Transverse colon (tissue), 4 donors: Measurements from ENCODE around the gene PTGER3. TPM values are rescaled to one million over a fixed set of nuclear protein-coding genes. Genes with fewer than 3 reads are reported as not detected.
A peak's percentile ranks its signal among the peaks of the same experiment; 100 is the strongest.

Source experiments
- DNase-seq: peaks from one replicate; pipeline ENCODE4 v3.0.0-alpha.2; 2019
- H3K27ac ChIP-seq, 4 donors: fragments of 200-600 bp; sonication (generic); 2 replicates each; pipeline ENCODE4 v1.5.1; 2016 to 2018; ENCODE audit warnings: inconsistent platforms in 4 of 4
- H3K27me3 ChIP-seq: fragments of 200-600 bp; sonication (generic); 2 replicates; pipeline ENCODE4 v1.5.1; 2017; ENCODE audit warnings: inconsistent platforms
- H3K36me3 ChIP-seq, 4 donors: fragments of 200-600 bp; sonication (generic); 2 replicates each; pipeline ENCODE4 v1.5.1; 2017 to 2019; ENCODE audit warnings: inconsistent platforms in 4 of 4
- H3K4me1 ChIP-seq, 4 donors: fragments of 200-600 bp; sonication (generic); 2 replicates each; pipeline ENCODE4 v1.5.1; 2017 to 2020; ENCODE audit warnings: inconsistent platforms in 4 of 4
- H3K4me3 ChIP-seq, 4 donors: fragments of 200-600 bp; sonication (generic); 1 replicate in 1 of 4; 2 replicates in 3 of 4; pipeline versions ENCODE4 v1.5.1 to v1.6.1; 2017 to 2019; ENCODE audit warnings: inconsistent platforms in 4 of 4
- H3K9me3 ChIP-seq, 2 donors: fragments of 200-600 bp; sonication (generic); 2 replicates each; pipeline ENCODE4 v1.5.1; 2017 to 2019; ENCODE audit warnings: inconsistent platforms in 2 of 2
- EP300 ChIP-seq: sonication (generic); formaldehyde crosslinking; IDR thresholded peaks from one replicate; pipeline ENCODE4 v1.6.1; 2017; ENCODE audit warnings: antibody characterized with exemption, low read depth
- POLR2A ChIP-seq: fragments of 450-650 bp; IDR thresholded peaks from one replicate; pipeline ENCODE4 v1.6.1; 2016; ENCODE audit warnings: antibody characterized with exemption, mild to moderate bottlenecking, moderate library complexity
- POLR2AphosphoS5 ChIP-seq, 3 donors: sonication (generic); formaldehyde crosslinking; IDR thresholded peaks; one replicate each; pipeline ENCODE4 v1.6.1; 2016; ENCODE audit warnings: antibody characterized with exemption in 3 of 3
- WGBS, 2 donors: methylation state at CpG; one replicate each; pipeline ENCODE4 v1.1.5; 2018; ENCODE audit warnings: low coverage in 1 of 2; 5-methylcytosine and 5-hydroxymethylcytosine counted together
- in situ Hi-C, 4 donors: fragments of 200-750 bp; cut with MboI; loops; one replicate each; pipeline versions ENCODE4 v1.15.0 to v1.15.1; 2017; ENCODE audit warnings: low sequenced_read_pairs in 3 of 4, low pct_ligation_motif_present in 1 of 4, low pct_unique_long_range_greater_than_20kb in 1 of 4
- intact Hi-C: fragments of 100-400 bp; cut with DNase I; formaldehyde crosslinking; loops from one replicate; pipeline ENCODE4 v1.15.1; 2023; ENCODE audit warnings: low total_unique reads
- total RNA-seq, 4 donors: library from RNA; depleted of rRNA; stranded (reverse); fragments of >200 nt; gene quantifications; one replicate each; pipeline ENCODE4 v1.1.0, GENCODE V29; 2016
- TF ChIP-seq, protein P1 (sequence below), 5 experiments: fragments of 200-600 bp in 3 of 5; fragments of 450-650 bp in 2 of 5; sonication (generic) in 3 of 5; IDR thresholded peaks; 1 replicate in 2 of 5; 2 replicates in 3 of 5; pipeline ENCODE4 v1.5.1; 2016 to 2017; ENCODE audit warnings: antibody characterized with exemption in 5 of 5, inconsistent platforms in 3 of 5, mild to moderate bottlenecking in 2 of 5, moderate library complexity in 1 of 5

PTGER3 gene
- total RNA-seq, 4 donors from 2014 or later: 4.8 to 37.0 (median 18.5) TPM

DNA sequence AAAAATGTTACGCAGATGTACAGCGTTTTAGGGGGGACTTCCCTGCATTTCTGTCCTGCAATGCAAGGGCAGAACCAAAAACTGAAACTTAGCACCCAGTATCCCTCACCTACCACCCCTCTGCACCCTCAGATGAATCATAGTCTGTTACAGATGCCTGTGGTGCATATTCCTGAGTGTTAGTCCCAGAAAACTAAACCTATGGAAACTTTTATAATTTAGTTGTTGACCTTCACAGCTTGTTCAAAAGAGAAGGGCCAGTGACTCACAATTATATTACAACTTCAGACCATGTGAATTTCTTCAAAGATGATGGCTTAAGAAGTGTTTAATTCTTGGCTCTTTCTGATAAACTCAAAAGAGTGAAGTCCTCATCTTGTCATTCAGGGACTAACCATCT lies 5.8 kb downstream of the PTGER3 start:
- TF ChIP-seq POLR2AphosphoS5 (IDR thresholded peaks at IDR 0.05) (no peak), EP300 (no peak), POLR2A (no peak)
- TF ChIP-seq, protein P1, sequence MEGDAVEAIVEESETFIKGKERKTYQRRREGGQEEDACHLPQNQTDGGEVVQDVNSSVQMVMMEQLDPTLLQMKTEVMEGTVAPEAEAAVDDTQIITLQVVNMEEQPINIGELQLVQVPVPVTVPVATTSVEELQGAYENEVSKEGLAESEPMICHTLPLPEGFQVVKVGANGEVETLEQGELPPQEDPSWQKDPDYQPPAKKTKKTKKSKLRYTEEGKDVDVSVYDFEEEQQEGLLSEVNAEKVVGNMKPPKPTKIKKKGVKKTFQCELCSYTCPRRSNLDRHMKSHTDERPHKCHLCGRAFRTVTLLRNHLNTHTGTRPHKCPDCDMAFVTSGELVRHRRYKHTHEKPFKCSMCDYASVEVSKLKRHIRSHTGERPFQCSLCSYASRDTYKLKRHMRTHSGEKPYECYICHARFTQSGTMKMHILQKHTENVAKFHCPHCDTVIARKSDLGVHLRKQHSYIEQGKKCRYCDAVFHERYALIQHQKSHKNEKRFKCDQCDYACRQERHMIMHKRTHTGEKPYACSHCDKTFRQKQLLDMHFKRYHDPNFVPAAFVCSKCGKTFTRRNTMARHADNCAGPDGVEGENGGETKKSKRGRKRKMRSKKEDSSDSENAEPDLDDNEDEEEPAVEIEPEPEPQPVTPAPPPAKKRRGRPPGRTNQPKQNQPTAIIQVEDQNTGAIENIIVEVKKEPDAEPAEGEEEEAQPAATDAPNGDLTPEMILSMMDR (IDR thresholded peaks at IDR 0.05): no peak
- H3K27me3 ChIP-seq: peaks cover 29% of the 10 kb centered on the region
- intact Hi-C loops (no loop called here), in situ Hi-C loops (loop anchor here in 3 of 4 donors (10.0 to 25.0 kb wide), 4 partner anchors 347 to 517 kb away; no protein-coding TSS in a partner anchor)
- H3K4me1 ChIP-seq: peaks cover 0 to 5% (median 2%) of the 10 kb centered on the region in 4 donors
- DNase-seq: no peak
- H3K4me3 ChIP-seq: no peak overlapping the region
- H3K27ac ChIP-seq: peak overlapping the region in 1 of 4 donors; percentile 48
- H3K36me3 ChIP-seq: no peaks in the 10 kb centered on the region
- 72% methylated on average over 2 of the region's 2 CpGs; no CpG with 5 or more reads in 1 of the 2 donors for WGBS, 2 donors
- H3K9me3 ChIP-seq: no peaks in the 10 kb centered on the region

GRCh38 chr1:71039661-71040262 lies 7.9 kb downstream of the PTGER3 start:
- Histone ChIP-seq H3K27me3 (peaks cover 13% of the 10 kb centered on the region), H3K9me3 (no peaks in the 10 kb centered on the region), H3K36me3 (no peaks in the 10 kb centered on the region), H3K4me1 (no peaks in the 10 kb centered on the region), H3K27ac (no peak overlapping the region), H3K4me3 (no peak overlapping the region)
- in situ Hi-C loops (loop anchor here in 3 of 4 donors (10.0 to 25.0 kb wide), 4 partner anchors 345 to 515 kb away; no protein-coding TSS in a partner anchor), intact Hi-C loops (no loop called here)
- no peak for DNase-seq
- TF ChIP-seq, protein P1 (IDR thresholded peaks at IDR 0.05): no peak
- TF ChIP-seq POLR2A: no peak
- TF ChIP-seq POLR2AphosphoS5 (IDR thresholded peaks at IDR 0.05): no peak
- no peak for TF ChIP-seq EP300

GRCh38 chr1:71038942-71039341 lies 8.7 kb downstream of the PTGER3 start:
- TF ChIP-seq EP300: no peak
- no peak for TF ChIP-seq POLR2AphosphoS5 (IDR thresholded peaks at IDR 0.05)
- TF ChIP-seq, protein P1 (IDR thresholded peaks at IDR 0.05): no peak
- no peak for TF ChIP-seq POLR2A
- 56 to 64% methylated on average over 2 of the region's 2 CpGs for WGBS, 2 donors
- in situ Hi-C loops: loop anchor here in 1 of 4 donors (25.0 kb wide), 2 partner anchors 352 to 502 kb away; no protein-coding TSS in a partner anchor

DNA sequence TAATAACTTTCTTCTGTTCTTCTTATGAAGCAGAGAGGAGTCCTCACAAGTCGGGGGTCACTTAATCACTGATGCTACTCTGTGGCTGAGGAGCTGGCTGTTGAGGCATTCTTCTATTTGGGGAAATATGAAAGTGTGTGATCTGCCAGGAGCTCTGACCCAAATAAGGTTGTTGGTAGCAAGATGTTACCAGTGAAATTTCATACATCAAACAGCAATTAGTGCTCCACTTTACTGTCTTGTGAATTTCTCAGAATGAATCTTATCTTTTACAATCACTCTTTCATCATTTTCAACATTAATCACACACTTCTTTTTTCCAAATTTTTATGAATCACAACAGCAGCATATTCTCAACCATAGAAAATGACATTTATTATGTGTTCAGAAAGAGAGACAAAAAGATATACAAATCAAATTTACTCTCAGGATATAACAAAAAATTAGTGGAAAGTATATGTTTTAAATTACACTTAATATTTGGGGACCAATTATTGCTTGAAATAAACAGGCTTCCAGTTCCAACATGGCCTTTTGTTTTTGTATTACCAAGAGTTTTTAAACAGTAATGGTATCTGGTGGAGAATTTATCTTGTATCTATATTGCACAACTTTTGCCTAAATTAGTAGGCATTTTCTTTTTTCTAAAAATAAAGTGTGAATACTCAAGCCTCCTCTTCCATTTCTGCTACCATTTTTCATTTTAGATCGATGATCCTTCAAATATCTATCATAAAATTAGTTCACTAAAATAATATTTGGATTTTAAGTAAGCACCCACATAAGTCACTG lies 9.6 kb downstream of the PTGER3 start:
- H3K4me3 ChIP-seq: no peak overlapping the region
- peak overlapping the region in 1 of 4 donors; percentile 34 for H3K27ac ChIP-seq
- H3K27me3 ChIP-seq: peaks cover 2% of the 10 kb centered on the region
- in situ Hi-C loops (loop anchor here in 1 of 4 donors (25.0 kb wide), 2 partner anchors 351 to 501 kb away; no protein-coding TSS in a partner anchor), intact Hi-C loops (no loop called here)
- 67 to 74% methylated on average over 2 of the region's 2 CpGs for WGBS, 2 donors
- TF ChIP-seq POLR2A (no peak), POLR2AphosphoS5 (IDR thresholded peaks at IDR 0.05) (no peak), EP300 (no peak)
- TF ChIP-seq, protein P1 (IDR thresholded peaks at IDR 0.05): no peak
- no peaks in the 10 kb centered on the region for H3K9me3 ChIP-seq
- no peaks in the 10 kb centered on the region for H3K4me1 ChIP-seq
- no peak for DNase-seq
- H3K36me3 ChIP-seq: no peaks in the 10 kb centered on the region

More at GRCh38 chr1:71038942-71039341, 8.7 kb downstream of the PTGER3 start:
- intact Hi-C loops: no loop called here
- DNase-seq: no peak
- Histone ChIP-seq H3K36me3 (no peaks in the 10 kb centered on the region), H3K4me1 (no peaks in the 10 kb centered on the region), H3K4me3 (no peak overlapping the region), H3K9me3 (no peaks in the 10 kb centered on the region), H3K27me3 (peaks cover 5% of the 10 kb centered on the region), H3K27ac (peak overlapping the region in 1 of 4 donors; percentile 34)
